HEK293 (cell line): Measurements from ENCODE around the gene PROB1.

Experiments
- CTCF ChIA-PET: fragments of 350-600 bp; formaldehyde crosslinking; extraction: SDS; loops from one replicate; lab custom pipeline; 2021; ENCODE audit warnings: antibody characterized with exemption; lab: Yijun Ruan, JAX
- POLR2A ChIA-PET: fragments of 300-600 bp; formaldehyde crosslinking; extraction: SDS; loops from one replicate; lab custom pipeline; 2020; ENCODE audit warnings: antibody characterized with exemption, inconsistent platforms; lab: Yijun Ruan, JAX
- H3K27ac ChIP-seq: fragments of 200-500 bp; sonication (Bioruptor generic); 2 replicates; pipeline ENCODE4 v1.5.1; 2014; ENCODE audit warnings: low read depth, low read length, control low read depth, inconsistent platforms; ENCODE audit errors: extremely low read depth
- H3K36me3 ChIP-seq, 2 experiments: fragments of 200-500 bp in 1 of 2; sonication (Bioruptor generic) in 1 of 2; 1 replicate in 1 of 2; 2 replicates in 1 of 2; pipeline ENCODE4 v1.5.1; 2014 to 2017; ENCODE audit warnings: inconsistent platforms in 2 of 2, low read length in 2 of 2; ENCODE audit not compliant: control insufficient read depth in 2 of 2, insufficient read depth in 1 of 2
- H3K4me1 ChIP-seq: fragments of 200-500 bp; sonication (Bioruptor generic); 2 replicates; pipeline ENCODE4 v1.5.1; 2014; ENCODE audit warnings: mild to moderate bottlenecking, low read length, inconsistent platforms; ENCODE audit not compliant: control insufficient read depth, insufficient read depth
- H3K4me3 ChIP-seq: 2 replicates; pipeline ENCODE4 v1.5.1; 2011; ENCODE audit warnings: low read depth, mild to moderate bottlenecking, control low read depth, low read length, moderate library complexity
- H3K9me3 ChIP-seq: fragments of 200-500 bp; sonication (Bioruptor generic); 2 replicates; pipeline ENCODE4 v1.5.1; 2014; ENCODE audit warnings: low read depth, low read length, inconsistent platforms; ENCODE audit not compliant: control insufficient read depth, insufficient read depth
- FEZF1 ChIP-seq: fragments of 450-650 bp; formaldehyde crosslinking; IDR thresholded peaks from 2 replicates; pipeline ENCODE4 v1.5.1; 2016; ENCODE audit warnings: missing biosample characterization, missing genetic modification characterization
- GLIS2 ChIP-seq: fragments of 450-650 bp; formaldehyde crosslinking; IDR thresholded peaks from 2 replicates; pipeline ENCODE4 v1.5.1; 2016; ENCODE audit warnings: missing biosample characterization, missing genetic modification characterization
- KLF16 ChIP-seq: fragments of 450-650 bp; formaldehyde crosslinking; IDR thresholded peaks from 2 replicates; pipeline ENCODE4 v1.5.1; 2017; ENCODE audit warnings: missing biosample characterization, missing genetic modification characterization
- KLF9 ChIP-seq: fragments of 450-650 bp; formaldehyde crosslinking; IDR thresholded peaks from 2 replicates; pipeline ENCODE4 v1.5.1; 2016; ENCODE audit warnings: missing biosample characterization, missing genetic modification characterization, low read depth
- ZNF175 ChIP-seq: fragments of 450-650 bp; formaldehyde crosslinking; IDR thresholded peaks from 2 replicates; pipeline ENCODE4 v1.5.1; 2016; ENCODE audit warnings: missing biosample characterization, missing genetic modification characterization
- ZNF24 ChIP-seq: fragments of 450-650 bp; formaldehyde crosslinking; IDR thresholded peaks from 2 replicates; pipeline ENCODE4 v1.5.1; 2016; ENCODE audit warnings: missing biosample characterization, missing genetic modification characterization
- ZNF596 ChIP-seq: fragments of 450-650 bp; IDR thresholded peaks from 2 replicates; pipeline ENCODE4 v1.5.0; 2018; ENCODE audit warnings: missing biosample characterization, mild to moderate bottlenecking, missing genetic modification characterization, moderate library complexity
- ZNF623 ChIP-seq: fragments of 450-650 bp; formaldehyde crosslinking; IDR thresholded peaks from 2 replicates; pipeline ENCODE4 v1.5.1; 2016; ENCODE audit warnings: missing biosample characterization, missing genetic modification characterization
- ZSCAN23 ChIP-seq: fragments of 450-650 bp; formaldehyde crosslinking; IDR thresholded peaks from 2 replicates; pipeline ENCODE4 v1.5.1; 2016; ENCODE audit warnings: missing biosample characterization, missing genetic modification characterization
- TF ChIP-seq, protein P1 (sequence below): fragments of 450-650 bp; formaldehyde crosslinking; IDR thresholded peaks from 2 replicates; pipeline ENCODE4 v1.5.1; 2016; ENCODE audit warnings: missing biosample characterization, missing genetic modification characterization
- TF ChIP-seq, protein P2 (sequence below): fragments of 450-650 bp; formaldehyde crosslinking; IDR thresholded peaks from 2 replicates; pipeline ENCODE4; 2016; ENCODE audit warnings: missing biosample characterization, missing genetic modification characterization
- TF ChIP-seq, protein P3 (sequence below): fragments of 450-650 bp; formaldehyde crosslinking; IDR thresholded peaks from 2 replicates; pipeline ENCODE4 v1.5.1; 2016; ENCODE audit warnings: missing biosample characterization, missing genetic modification characterization
- TF ChIP-seq, protein P4 (sequence below): fragments of 450-650 bp; formaldehyde crosslinking; optimal IDR thresholded peaks from 2 replicates; pipeline ENCODE3; 2016; ENCODE audit warnings: missing biosample characterization, mild to moderate bottlenecking, missing genetic modification characterization

The PROB1 gene

DNA sequence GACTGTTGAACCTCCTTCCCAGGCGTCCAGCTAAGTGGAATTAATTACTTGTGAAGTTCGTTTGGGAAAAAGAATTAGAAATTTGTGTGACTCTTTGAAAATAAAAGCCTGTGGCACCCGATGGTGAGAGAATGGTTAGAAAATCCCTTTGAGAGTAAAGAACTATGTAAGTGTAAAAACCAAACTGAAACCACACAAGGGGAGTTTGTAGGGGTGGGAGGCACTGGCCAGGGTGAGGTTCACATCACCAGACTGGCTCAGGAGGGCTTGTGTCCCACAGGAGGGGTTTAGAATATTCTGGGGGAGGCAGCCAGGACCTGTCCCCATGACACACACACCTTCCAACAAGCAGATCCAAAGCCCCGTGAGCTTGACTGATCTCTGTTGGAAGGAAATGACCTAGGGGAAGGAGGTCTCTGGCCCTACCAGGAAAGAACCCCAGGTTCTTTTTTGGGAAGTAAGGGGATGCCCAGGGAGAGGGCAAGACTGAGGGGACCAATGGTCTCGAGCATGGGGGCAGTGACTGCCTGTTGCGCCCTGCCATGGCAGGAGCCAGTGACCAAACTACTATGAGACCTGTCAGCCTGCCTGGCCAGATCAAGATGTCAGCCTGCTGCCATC lies 4.7 kb upstream of the PROB1 start:
- Histone ChIP-seq H3K4me1 (peaks cover 5% of the 10 kb centered on the region; the same call in 1 of the 2 replicates), H3K4me3 (no peak overlapping the region), H3K27ac (no peak overlapping the region), H3K9me3 (no peaks in the 10 kb centered on the region), H3K36me3 (peaks cover 0 to 12% of the 10 kb centered on the region in 2 experiments; a peak in 2 of 3 replicates)
- POLR2A ChIA-PET = no interaction called here
- TF ChIP-seq, protein P1, sequence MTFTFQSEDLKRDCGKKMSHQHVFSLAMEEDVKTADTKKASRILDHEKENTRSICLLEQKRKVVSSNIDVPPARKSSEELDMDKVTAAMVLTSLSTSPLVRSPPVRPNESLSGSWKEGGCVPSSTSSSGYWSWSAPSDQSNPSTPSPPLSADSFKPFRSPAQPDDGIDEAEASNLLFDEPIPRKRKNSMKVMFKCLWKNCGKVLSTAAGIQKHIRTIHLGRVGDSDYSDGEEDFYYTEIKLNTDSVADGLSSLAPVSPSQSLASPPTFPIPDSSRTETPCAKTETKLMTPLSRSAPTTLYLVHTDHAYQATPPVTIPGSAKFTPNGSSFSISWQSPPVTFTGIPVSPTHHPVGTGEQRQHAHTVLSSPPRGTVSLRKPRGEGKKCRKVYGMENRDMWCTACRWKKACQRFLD (tag by site-specific recombination) = no peak
- CTCF ChIA-PET = interaction anchor here (0.7 kb wide), 1 partner anchor 17 kb away, joined by 3 read pairs; no protein-coding TSS in a partner anchor

DNA sequence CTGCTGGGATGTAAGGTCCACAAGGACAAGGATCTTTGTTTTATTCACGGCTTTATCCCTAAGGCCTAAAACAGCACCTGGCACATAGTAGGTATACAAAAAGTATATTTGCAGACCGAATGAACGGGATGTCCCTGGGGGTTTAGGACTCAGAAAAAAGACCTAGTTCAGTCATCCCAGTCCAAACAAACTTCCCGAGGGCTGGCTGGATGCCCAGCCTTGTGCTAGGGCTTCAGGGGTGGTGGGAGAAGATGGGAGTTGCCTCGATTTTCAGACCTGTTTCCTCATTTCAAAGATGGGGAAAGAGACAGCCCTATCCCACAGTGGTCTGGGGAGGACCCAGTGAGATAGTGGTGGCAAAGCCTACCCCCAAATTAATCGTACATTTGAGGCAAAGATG lies 3.0 kb upstream of the PROB1 start:
- Histone ChIP-seq H3K36me3 (peaks cover 0 to 12% of the 10 kb centered on the region in 2 experiments; a peak in 2 of 3 replicates), H3K27ac (no peak overlapping the region), H3K9me3 (no peaks in the 10 kb centered on the region), H3K4me1 (no peaks in the 10 kb centered on the region; the same call in 1 of the 2 replicates), H3K4me3 (no peak overlapping the region)
- CTCF ChIA-PET = interaction anchor here (0.7 kb wide), 1 partner anchor 1180 kb away, joined by 3 read pairs; no protein-coding TSS in a partner anchor
- POLR2A ChIA-PET = no interaction called here
- TF ChIP-seq KLF16 (tag by site-specific recombination) (no peak), ZNF175 (no peak), GLIS2 (no peak), ZSCAN23 (no peak), ZNF623 (no peak)
- TF ChIP-seq, protein P2, sequence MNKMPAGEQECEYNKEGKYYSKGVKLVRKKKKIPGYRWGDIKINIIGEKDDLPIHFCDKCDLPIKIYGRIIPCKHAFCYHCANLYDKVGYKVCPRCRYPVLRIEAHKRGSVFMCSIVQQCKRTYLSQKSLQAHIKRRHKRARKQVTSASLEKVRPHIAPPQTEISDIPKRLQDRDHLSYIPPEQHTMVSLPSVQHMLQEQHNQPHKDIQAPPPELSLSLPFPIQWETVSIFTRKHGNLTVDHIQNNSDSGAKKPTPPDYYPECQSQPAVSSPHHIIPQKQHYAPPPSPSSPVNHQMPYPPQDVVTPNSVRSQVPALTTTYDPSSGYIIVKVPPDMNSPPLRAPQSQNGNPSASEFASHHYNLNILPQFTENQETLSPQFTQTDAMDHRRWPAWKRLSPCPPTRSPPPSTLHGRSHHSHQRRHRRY (tag by site-specific recombination) = no peak
- TF ChIP-seq, protein P3, sequence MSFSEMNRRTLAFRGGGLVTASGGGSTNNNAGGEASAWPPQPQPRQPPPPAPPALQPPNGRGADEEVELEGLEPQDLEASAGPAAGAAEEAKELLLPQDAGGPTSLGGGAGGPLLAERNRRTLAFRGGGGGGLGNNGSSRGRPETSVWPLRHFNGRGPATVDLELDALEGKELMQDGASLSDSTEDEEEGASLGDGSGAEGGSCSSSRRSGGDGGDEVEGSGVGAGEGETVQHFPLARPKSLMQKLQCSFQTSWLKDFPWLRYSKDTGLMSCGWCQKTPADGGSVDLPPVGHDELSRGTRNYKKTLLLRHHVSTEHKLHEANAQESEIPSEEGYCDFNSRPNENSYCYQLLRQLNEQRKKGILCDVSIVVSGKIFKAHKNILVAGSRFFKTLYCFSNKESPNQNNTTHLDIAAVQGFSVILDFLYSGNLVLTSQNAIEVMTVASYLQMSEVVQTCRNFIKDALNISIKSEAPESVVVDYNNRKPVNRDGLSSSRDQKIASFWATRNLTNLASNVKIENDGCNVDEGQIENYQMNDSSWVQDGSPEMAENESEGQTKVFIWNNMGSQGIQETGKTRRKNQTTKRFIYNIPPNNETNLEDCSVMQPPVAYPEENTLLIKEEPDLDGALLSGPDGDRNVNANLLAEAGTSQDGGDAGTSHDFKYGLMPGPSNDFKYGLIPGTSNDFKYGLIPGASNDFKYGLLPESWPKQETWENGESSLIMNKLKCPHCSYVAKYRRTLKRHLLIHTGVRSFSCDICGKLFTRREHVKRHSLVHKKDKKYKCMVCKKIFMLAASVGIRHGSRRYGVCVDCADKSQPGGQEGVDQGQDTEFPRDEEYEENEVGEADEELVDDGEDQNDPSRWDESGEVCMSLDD = no peak
- TF ChIP-seq, protein P1 (tag by site-specific recombination) = no peak

DNA sequence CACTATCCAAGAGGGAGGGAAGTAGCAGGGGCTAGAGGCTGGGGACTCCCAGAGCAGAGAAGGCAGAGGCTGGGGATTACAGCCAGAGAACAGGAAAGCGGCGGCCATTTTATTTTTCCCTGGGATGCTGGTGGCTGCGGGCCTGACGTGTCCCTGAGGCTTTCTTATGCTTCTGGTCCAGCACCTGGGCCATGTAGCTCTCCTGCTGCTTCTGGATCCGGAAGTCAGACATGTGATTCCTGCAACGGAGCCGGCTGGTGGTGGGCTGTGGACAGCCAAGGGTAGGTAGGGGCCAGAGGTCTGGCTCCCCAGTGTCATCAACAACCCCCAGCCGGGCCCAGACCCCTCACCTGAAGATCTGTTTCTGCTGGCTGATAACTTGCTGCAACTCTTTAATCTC lies 1.8 kb upstream of the PROB1 start:
- Histone ChIP-seq H3K36me3 (peaks cover 0 to 12% of the 10 kb centered on the region in 2 experiments; a peak in 2 of 3 replicates), H3K4me3 (no peak overlapping the region), H3K4me1 (no peaks in the 10 kb centered on the region; the same call in 1 of the 2 replicates), H3K27ac (no peak overlapping the region), H3K9me3 (no peaks in the 10 kb centered on the region)
- ChIA-PET CTCF (interaction anchor here (0.7 kb wide), 1 partner anchor 120 kb away, joined by 3 read pairs; no protein-coding TSS in a partner anchor), POLR2A (no interaction called here)
- TF ChIP-seq, protein P4, sequence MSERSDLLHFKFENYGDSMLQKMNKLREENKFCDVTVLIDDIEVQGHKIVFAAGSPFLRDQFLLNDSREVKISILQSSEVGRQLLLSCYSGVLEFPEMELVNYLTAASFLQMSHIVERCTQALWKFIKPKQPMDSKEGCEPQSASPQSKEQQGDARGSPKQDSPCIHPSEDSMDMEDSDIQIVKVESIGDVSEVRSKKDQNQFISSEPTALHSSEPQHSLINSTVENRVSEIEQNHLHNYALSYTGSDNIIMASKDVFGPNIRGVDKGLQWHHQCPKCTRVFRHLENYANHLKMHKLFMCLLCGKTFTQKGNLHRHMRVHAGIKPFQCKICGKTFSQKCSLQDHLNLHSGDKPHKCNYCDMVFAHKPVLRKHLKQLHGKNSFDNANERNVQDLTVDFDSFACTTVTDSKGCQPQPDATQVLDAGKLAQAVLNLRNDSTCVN (tag by site-specific recombination) = no peak
- TF ChIP-seq FEZF1 (tag by site-specific recombination) (no peak), ZNF24 (tag by site-specific recombination) (no peak), ZNF596 (tag by site-specific recombination) (no peak), KLF9 (tag by site-specific recombination) (no peak)
